Transverse colon (tissue), 4 donors: Measurements from ENCODE around the gene SDK1.

Experiments used
- CTCF ChIP-seq, 5 experiments: fragments of 200-600 bp in 3 of 5; fragments of 450-650 bp in 2 of 5; sonication (generic) in 3 of 5; IDR thresholded peaks; 1 replicate in 2 of 5; 2 replicates in 3 of 5; pipeline ENCODE4 v1.5.1; 2016 to 2017; ENCODE audit warnings: antibody characterized with exemption in 5 of 5, inconsistent platforms in 3 of 5, mild to moderate bottlenecking in 2 of 5, moderate library complexity in 1 of 5
- EP300 ChIP-seq: sonication (generic); formaldehyde crosslinking; IDR thresholded peaks from one replicate; pipeline ENCODE4 v1.6.1; 2017; ENCODE audit warnings: antibody characterized with exemption, low read depth
- POLR2A ChIP-seq: fragments of 450-650 bp; IDR thresholded peaks from one replicate; pipeline ENCODE4 v1.6.1; 2016; ENCODE audit warnings: antibody characterized with exemption, mild to moderate bottlenecking, moderate library complexity
- POLR2AphosphoS5 ChIP-seq, 3 donors: sonication (generic); formaldehyde crosslinking; IDR thresholded peaks; one replicate each; pipeline ENCODE4 v1.6.1; 2016; ENCODE audit warnings: antibody characterized with exemption in 3 of 3

DNA sequence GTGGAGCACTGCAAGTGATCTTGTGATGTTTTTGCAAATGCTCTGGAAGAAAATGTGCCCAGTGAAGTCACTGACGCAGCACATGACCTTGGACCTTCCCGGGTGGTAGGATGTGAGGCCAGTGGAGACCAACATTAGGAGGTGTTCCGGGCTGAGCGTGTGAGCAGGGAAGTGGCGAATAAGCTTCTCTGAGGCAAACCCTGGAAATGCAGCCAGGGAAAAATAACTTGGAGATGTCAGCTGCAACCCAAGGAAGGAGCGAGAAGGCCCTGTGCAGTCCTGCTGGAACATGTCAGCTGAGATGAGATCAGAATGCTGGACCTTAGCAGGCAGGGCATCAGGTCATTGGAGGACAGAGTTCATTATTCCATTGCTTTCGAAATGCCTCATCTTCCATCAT is 18.6 kb upstream of the SDK1 start:
- TF ChIP-seq POLR2A (no peak), CTCF (IDR thresholded peaks at IDR 0.05) (no peak), POLR2AphosphoS5 (IDR thresholded peaks at IDR 0.05) (peak in 1 of 3 donors; percentile 29), EP300 (no peak)
